Measurements from ENCODE around the gene ERC2. TPM values are rescaled to one million over a fixed set of nuclear protein-coding genes. Genes with fewer than 3 reads are reported as not detected.

The ERC2 gene
- total RNA-seq, 4 donors from 2014 or later = 0.81 to 2.9 (median 1.6) TPM

DNA sequence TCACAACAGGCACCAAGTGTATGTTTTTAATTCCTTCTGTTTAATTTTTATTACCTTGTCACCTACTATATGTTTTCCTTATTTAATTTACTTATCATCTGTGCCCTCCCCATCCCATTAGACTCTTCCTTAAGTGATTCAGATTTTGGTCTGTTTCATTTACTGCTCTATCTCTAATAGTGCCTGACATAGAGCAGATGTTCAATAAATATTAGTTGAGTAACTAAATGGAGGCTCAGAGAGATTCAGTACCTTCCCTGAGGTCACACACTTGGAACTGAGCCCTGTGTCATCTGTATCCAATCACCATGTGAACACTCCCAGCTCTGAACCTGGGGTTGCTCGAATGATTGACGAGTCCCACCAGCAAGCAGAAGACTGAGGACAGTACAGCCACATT lies 663.1 kb downstream of the ERC2 start:
- ATAC-seq = no peak
- H3K4me1 ChIP-seq = no peaks in the 10 kb centered on the region
- no peaks in the 10 kb centered on the region for H3K36me3 ChIP-seq
- no peaks in the 10 kb centered on the region for H3K27me3 ChIP-seq
- no peak overlapping the region for H3K27ac ChIP-seq
- 100% methylated on average over 1 of the region's 2 CpGs; no CpG with 5 or more reads in 1 of the 2 donors for WGBS, 2 donors (ENCODE audit: low coverage in 1 of 2)
- peaks cover 0 to 5% (median 0%) of the 10 kb centered on the region in 3 donors for H3K9me3 ChIP-seq
- H3K4me3 ChIP-seq = no peak overlapping the region
- no peak for TF ChIP-seq EP300 (IDR thresholded peaks at IDR 0.05)
- TF ChIP-seq, protein P1, sequence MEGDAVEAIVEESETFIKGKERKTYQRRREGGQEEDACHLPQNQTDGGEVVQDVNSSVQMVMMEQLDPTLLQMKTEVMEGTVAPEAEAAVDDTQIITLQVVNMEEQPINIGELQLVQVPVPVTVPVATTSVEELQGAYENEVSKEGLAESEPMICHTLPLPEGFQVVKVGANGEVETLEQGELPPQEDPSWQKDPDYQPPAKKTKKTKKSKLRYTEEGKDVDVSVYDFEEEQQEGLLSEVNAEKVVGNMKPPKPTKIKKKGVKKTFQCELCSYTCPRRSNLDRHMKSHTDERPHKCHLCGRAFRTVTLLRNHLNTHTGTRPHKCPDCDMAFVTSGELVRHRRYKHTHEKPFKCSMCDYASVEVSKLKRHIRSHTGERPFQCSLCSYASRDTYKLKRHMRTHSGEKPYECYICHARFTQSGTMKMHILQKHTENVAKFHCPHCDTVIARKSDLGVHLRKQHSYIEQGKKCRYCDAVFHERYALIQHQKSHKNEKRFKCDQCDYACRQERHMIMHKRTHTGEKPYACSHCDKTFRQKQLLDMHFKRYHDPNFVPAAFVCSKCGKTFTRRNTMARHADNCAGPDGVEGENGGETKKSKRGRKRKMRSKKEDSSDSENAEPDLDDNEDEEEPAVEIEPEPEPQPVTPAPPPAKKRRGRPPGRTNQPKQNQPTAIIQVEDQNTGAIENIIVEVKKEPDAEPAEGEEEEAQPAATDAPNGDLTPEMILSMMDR (IDR thresholded peaks at IDR 0.05) = no peak
- no peak for TF ChIP-seq POLR2A (IDR thresholded peaks at IDR 0.05)

DNA sequence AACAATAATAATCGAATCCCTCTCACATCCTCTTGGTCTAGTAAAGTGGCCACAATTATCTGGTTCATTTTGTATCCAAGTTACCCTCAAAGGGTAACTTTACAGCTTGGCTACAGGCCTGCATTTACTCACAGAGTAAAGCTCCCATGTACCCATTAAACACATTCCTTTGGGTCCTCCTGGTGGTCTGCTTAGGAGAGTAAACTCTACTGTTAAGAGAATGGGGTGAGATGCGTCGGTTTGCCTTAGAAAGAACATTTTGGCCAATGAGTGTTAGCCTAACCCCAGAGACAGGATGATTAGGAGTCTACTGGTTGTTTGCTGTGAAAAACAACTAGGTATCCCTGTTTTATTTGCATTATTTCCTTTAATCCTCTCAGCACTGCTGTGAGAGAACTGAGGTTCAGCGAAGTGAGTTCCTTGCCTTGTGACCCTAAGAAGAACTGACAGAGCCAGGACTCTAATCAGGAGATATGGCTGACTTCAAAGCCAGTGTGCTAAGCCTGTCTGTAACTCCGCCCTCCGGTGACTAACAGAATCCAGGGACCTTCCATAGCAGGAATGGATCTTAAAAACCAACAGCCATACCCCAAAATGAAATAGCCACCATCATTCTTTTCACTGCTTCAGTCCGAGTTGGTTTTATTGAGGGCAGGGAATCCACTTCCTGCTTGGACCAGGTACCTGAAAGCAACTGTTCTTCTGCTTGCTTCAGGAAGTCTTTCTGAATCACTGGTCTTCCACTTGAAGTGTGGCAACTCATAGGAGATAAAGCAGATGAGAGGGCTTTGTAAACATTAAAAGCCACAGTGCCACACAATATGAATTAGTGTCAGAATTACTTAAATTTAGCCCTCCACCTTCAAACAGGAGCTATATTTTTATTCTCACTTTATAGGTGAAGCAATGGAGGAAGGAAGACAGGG lies 663.8 kb downstream of the ERC2 start:
- Histone ChIP-seq H3K27me3 (no peaks in the 10 kb centered on the region), H3K4me3 (no peak overlapping the region), H3K4me1 (no peaks in the 10 kb centered on the region), H3K36me3 (no peaks in the 10 kb centered on the region), H3K27ac (no peak overlapping the region), H3K9me3 (peaks cover 0 to 5% (median 0%) of the 10 kb centered on the region in 3 donors)
- WGBS, 2 donors (ENCODE audit: low coverage in 1 of 2) = 76 to 90% methylated on average over 2 to 7 of the region's 7 CpGs
- TF ChIP-seq EP300 (IDR thresholded peaks at IDR 0.05) = no peak
- no peak for TF ChIP-seq POLR2A (IDR thresholded peaks at IDR 0.05)
- no peak for TF ChIP-seq POLR2AphosphoS5 (IDR thresholded peaks at IDR 0.05)
- TF ChIP-seq, protein P1 (IDR thresholded peaks at IDR 0.05) = no peak
- ATAC-seq = no peak

DNA sequence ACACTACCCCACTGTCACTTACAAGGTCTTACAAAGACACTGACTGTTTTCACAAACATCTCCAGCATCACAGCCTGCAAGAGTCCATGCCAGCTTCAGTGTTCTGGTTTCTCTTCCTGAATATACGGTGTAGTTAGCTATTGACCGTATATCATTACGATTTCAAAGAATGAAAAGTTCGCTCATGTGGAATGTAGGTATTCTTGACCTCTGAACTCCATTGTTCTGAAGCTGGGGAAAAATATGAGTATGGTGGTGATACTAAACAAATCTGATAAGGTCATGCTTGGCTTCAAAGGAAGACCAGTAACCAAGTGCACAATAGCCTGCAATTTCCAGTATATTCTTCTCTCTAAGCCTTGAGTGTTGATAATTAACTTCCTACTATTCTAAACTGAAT lies 665.5 kb downstream of the ERC2 start:
- WGBS, 2 donors (ENCODE audit: low coverage in 1 of 2) = 94% methylated on average over 4 of the region's 4 CpGs
- H3K27me3 ChIP-seq = no peaks in the 10 kb centered on the region
- no peaks in the 10 kb centered on the region for H3K4me1 ChIP-seq
- H3K4me3 ChIP-seq = no peak overlapping the region
- H3K36me3 ChIP-seq = no peaks in the 10 kb centered on the region
- no peak for ATAC-seq
- H3K27ac ChIP-seq = no peak overlapping the region
- TF ChIP-seq, protein P1 (IDR thresholded peaks at IDR 0.05) = no peak
- TF ChIP-seq EP300 (IDR thresholded peaks at IDR 0.05) (no peak), POLR2A (IDR thresholded peaks at IDR 0.05) (no peak), POLR2AphosphoS5 (IDR thresholded peaks at IDR 0.05) (no peak)
- peaks cover 0 to 5% (median 0%) of the 10 kb centered on the region in 3 donors for H3K9me3 ChIP-seq

DNA sequence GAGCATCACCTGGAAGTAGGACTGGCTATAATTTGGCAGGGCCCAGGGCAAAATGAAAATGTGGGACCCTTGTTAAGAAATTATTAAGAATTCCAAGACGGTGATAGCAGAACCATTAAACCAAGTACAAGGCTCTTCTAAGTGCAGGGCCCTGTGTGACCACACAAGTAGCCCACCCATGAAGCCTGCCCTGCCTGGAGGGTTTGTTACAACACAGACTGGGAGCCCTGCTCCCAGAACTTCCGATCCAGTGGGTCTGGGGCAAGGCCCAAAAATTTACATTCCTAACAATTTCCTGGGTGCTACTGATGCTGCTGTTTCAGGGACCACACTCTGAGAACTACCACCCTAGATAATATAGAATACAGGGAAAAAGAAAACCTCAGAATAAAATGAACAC lies 666.6 kb downstream of the ERC2 start:
- 66% methylated on average over 2 of the region's 2 CpGs; no CpG with 5 or more reads in 1 of the 2 donors for WGBS, 2 donors (ENCODE audit: low coverage in 1 of 2)
- H3K9me3 ChIP-seq = no peaks in the 10 kb centered on the region
- no peak overlapping the region for H3K27ac ChIP-seq
- no peaks in the 10 kb centered on the region for H3K4me1 ChIP-seq
- H3K36me3 ChIP-seq = no peaks in the 10 kb centered on the region
- H3K4me3 ChIP-seq = no peak overlapping the region
- TF ChIP-seq POLR2A (IDR thresholded peaks at IDR 0.05) = no peak
- no peak for TF ChIP-seq EP300 (IDR thresholded peaks at IDR 0.05)
- TF ChIP-seq, protein P1 (IDR thresholded peaks at IDR 0.05) = no peak
- TF ChIP-seq POLR2AphosphoS5 (IDR thresholded peaks at IDR 0.05) = no peak
- ATAC-seq = no peak
- no peaks in the 10 kb centered on the region for H3K27me3 ChIP-seq

DNA sequence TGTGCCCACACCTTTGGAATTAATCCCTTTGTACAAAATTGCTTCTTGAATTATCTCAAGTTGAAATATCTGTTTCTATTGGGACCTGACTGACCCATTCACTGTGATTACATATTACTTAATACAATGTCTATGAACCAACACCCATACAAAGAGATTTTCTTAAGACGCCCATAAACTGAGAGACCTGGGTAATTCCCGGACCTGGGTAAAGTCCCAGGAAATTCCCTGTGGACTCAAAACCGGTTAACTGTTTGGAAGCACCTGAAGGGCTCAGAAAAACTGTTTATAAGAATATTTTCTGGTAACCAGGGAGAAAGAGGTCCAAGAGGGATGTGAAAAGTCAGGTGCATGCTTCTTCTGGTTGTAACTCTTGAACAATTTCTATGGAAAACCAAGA lies 667.2 kb downstream of the ERC2 start:
- ATAC-seq = no peak
- WGBS, 2 donors (ENCODE audit: low coverage in 1 of 2) = 54% methylated on average over 3 of the region's 3 CpGs; no CpG with 5 or more reads in 1 of the 2 donors
- Histone ChIP-seq H3K36me3 (no peaks in the 10 kb centered on the region), H3K4me1 (no peaks in the 10 kb centered on the region), H3K27ac (no peak overlapping the region), H3K9me3 (no peaks in the 10 kb centered on the region), H3K27me3 (no peaks in the 10 kb centered on the region), H3K4me3 (no peak overlapping the region)
- TF ChIP-seq, protein P1 (IDR thresholded peaks at IDR 0.05) = no peak
- TF ChIP-seq POLR2A (IDR thresholded peaks at IDR 0.05) (no peak), EP300 (IDR thresholded peaks at IDR 0.05) (no peak), POLR2AphosphoS5 (IDR thresholded peaks at IDR 0.05) (no peak)
